Measurements from ENCODE around the gene KANTR. TPM values are rescaled to one million over a fixed set of nuclear protein-coding genes. Genes with fewer than 3 reads are reported as not detected.

Gene KANTR
- total RNA-seq, 1 donor from 2014 or later: 31.5 TPM

DNA sequence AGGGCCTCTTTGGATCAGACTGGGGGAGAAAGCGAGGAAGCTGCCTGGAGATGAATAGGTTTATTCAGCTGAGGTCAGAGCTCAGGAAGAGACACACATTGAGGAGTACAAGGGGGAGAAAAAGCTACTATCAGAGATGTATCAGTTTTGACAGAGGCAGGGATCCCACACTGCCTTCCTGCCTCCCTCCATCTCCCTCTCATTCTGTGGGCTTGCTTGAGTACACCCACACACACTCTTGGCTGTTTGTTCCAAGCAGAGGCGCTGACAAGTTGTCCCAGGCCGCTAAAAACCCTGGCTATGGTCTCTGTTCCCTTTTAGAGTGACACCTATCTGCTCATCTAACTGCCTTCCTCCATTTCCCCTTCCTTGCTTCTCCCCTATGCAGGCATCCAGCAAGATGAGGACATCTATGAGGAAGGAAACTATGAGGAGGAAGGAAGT lies 6.5 kb upstream of the KANTR start:
- no peak for DNase-seq (ENCODE audit: low spot score in 2 of 2, unreplicated experiment in 2 of 2)
- H3K36me3 Mint-ChIP-seq: peaks cover 17% of the 10 kb centered on the region
- no peaks in the 10 kb centered on the region for H3K27me3 Mint-ChIP-seq (ENCODE audit: low read depth)
- no peak for TF ChIP-seq CTCF (IDR thresholded peaks at IDR 0.05; ENCODE audit: unreplicated experiment)
- peaks cover 15% of the 10 kb centered on the region for H3K9me3 Mint-ChIP-seq
- H3K4me1 Mint-ChIP-seq: peaks cover 72% of the 10 kb centered on the region
- peak overlapping the region; percentile 75 for H3K27ac Mint-ChIP-seq
- H3K4me3 Mint-ChIP-seq: peak overlapping the region; percentile 73

DNA sequence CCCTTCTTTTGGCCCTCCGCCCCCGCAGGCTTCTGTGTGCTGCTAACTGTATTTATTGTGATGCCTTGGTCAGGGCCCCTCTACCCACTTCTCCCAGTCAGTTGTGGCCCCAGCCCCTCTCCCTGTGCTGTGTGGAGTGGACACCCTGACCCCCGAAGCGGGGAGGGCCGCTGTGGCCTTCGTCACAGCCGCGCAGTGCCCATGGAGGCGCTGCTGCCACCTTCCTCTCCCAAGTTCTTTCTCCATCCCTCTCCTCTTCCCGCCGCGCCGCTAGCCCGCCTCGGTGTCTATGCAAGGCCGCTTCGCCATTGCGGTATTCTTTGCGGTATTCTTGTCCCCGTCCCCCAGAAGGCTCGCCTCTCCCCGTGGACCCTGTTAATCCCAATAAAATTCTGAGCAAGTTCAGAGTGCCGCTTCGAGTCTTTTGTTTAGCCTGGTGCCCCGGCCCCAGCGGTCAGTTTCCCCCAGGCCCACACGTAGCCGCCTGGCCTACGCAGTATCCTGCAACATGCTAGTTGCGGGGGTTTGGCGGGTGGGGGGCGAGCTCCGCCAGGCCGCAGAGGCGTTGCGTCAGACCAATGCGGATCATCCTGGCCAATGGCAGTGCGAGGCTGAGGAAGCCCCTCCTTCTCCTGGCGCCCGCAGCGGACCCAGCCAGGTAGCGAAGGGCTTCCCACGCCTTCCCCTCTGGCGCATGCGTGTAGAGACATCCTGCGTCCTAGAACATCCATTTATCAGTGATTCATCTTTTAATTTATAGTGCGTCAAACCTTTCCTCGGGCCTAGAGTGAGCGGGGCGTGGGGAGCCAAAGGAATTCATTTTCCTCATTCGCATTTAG lies 5.6 kb upstream of the KANTR start:
- H3K4me1 Mint-ChIP-seq: peaks cover 69% of the 10 kb centered on the region
- TF ChIP-seq CTCF (IDR thresholded peaks at IDR 0.05; ENCODE audit: unreplicated experiment): no peak
- peaks cover 15% of the 10 kb centered on the region for H3K9me3 Mint-ChIP-seq
- H3K4me3 Mint-ChIP-seq: peak overlapping the region; percentile 73
- H3K36me3 Mint-ChIP-seq: peaks cover 17% of the 10 kb centered on the region
- H3K27ac Mint-ChIP-seq: peak overlapping the region; percentile 97
- DNase-seq (ENCODE audit: low spot score in 2 of 2, unreplicated experiment in 2 of 2): peak; percentile 71 to 78
- H3K27me3 Mint-ChIP-seq (ENCODE audit: low read depth): no peaks in the 10 kb centered on the region

GRCh38 chrX:53089224-53089842 lies 4.6 kb upstream of the KANTR start:
- peak; percentile 50 for TF ChIP-seq CTCF (IDR thresholded peaks at IDR 0.05; ENCODE audit: unreplicated experiment)
- H3K36me3 Mint-ChIP-seq: peaks cover 11% of the 10 kb centered on the region
- H3K9me3 Mint-ChIP-seq: peaks cover 6% of the 10 kb centered on the region
- peaks cover 60% of the 10 kb centered on the region for H3K4me1 Mint-ChIP-seq
- H3K4me3 Mint-ChIP-seq: peak overlapping the region; percentile 73
- peak overlapping the region; percentile 97 for H3K27ac Mint-ChIP-seq
- no peaks in the 10 kb centered on the region for H3K27me3 Mint-ChIP-seq (ENCODE audit: low read depth)
- DNase-seq (ENCODE audit: low spot score in 2 of 2, unreplicated experiment in 2 of 2): no peak

DNA sequence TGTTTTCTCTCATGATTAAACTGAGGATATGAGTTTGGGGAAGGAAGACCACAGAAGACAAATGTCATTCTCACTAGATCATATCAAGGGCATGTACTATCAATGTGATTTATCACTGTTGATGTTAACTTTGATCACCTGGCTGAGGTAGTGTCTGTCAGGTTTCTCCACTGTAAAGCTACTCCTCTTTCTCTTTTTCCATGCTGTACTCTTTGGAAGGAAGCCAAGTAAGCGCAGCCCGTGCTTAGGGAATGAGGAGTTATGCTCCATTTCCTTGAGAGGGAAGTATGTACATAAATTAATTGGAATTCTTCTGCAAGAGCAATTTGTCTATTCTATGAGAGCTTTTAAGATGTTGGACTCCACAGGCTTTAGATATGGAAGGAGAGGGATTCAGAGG lies 4.0 kb upstream of the KANTR start:
- Mint-ChIP-seq H3K4me1 (peaks cover 58% of the 10 kb centered on the region), H3K4me3 (no peak overlapping the region), H3K9me3 (peaks cover 5% of the 10 kb centered on the region), H3K36me3 (peaks cover 10% of the 10 kb centered on the region), H3K27ac (peak overlapping the region; percentile 97), H3K27me3 (ENCODE audit: low read depth) (no peaks in the 10 kb centered on the region)
- no peak for TF ChIP-seq CTCF (IDR thresholded peaks at IDR 0.05; ENCODE audit: unreplicated experiment)
- DNase-seq (ENCODE audit: low spot score in 2 of 2, unreplicated experiment in 2 of 2): no peak

DNA sequence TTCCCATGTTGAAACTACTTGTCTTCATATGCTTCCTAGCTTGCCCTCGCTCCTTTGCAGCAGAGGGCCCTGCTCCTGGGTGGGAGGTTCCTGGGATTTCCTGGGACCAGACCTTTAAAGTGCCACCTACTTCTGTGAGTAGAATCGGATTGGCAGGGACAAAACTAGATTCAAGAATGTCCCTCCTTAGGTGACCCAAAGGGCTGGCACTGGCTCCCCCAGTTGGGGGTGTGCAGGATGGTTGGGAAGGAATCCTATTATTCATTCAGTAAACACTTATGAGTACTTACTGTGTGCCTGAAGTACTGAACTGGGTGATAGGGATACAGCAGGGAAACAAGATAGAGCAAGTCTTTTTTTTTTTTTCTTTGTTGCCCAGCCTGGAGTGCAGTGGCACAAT lies 2.6 kb upstream of the KANTR start:
- Mint-ChIP-seq H3K27ac (peak overlapping the region; percentile 51), H3K4me3 (no peak overlapping the region), H3K4me1 (peaks cover 48% of the 10 kb centered on the region), H3K27me3 (ENCODE audit: low read depth) (no peaks in the 10 kb centered on the region), H3K9me3 (peaks cover 6% of the 10 kb centered on the region), H3K36me3 (peaks cover 2% of the 10 kb centered on the region)
- no peak for TF ChIP-seq CTCF (IDR thresholded peaks at IDR 0.05; ENCODE audit: unreplicated experiment)
- no peak for DNase-seq (ENCODE audit: low spot score in 2 of 2, unreplicated experiment in 2 of 2)
